Coronary artery (tissue), 2 donors: ENCODE results near the gene CHERP.

Experiments used
- DNase-seq: peaks from one replicate; pipeline ENCODE4 v3.0.0-alpha.2; 2017; ENCODE audit warnings: low spot score
- H3K27ac ChIP-seq, 2 donors: fragments of 200-600 bp; sonication (generic); one replicate each; pipeline ENCODE4 v1.5.1; 2016 to 2019
- H3K4me3 ChIP-seq: fragments of 200-600 bp; sonication (generic); 2 replicates; pipeline ENCODE4 v1.5.1; 2016; ENCODE audit warnings: mild to moderate bottlenecking, moderate library complexity
- TF ChIP-seq, protein P1 (sequence below): fragments of 200-600 bp; sonication (generic); IDR thresholded peaks from one replicate; pipeline ENCODE4 v1.5.1; 2019; ENCODE audit warnings: antibody characterized with exemption

The CHERP gene

DNA sequence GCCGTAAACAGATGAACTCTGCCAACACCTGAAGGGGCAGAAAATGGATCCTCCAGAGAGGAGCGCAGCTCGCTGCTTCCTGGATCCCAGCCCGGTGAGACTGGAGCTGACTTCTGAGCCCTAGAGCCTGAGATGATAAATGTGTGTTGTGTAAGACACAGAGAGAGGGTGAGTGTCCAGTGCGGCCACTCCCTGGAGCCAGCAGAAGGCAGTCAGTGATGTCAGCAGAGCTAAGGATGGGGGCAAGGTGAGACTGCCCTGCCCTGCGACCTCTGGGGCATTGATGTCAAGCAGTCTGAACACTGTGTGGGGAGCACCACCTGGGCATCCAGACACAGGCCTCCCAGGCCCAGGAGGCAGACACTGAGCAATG is 39.7 kb upstream of the CHERP start:
- DNase-seq, result no peak

DNA sequence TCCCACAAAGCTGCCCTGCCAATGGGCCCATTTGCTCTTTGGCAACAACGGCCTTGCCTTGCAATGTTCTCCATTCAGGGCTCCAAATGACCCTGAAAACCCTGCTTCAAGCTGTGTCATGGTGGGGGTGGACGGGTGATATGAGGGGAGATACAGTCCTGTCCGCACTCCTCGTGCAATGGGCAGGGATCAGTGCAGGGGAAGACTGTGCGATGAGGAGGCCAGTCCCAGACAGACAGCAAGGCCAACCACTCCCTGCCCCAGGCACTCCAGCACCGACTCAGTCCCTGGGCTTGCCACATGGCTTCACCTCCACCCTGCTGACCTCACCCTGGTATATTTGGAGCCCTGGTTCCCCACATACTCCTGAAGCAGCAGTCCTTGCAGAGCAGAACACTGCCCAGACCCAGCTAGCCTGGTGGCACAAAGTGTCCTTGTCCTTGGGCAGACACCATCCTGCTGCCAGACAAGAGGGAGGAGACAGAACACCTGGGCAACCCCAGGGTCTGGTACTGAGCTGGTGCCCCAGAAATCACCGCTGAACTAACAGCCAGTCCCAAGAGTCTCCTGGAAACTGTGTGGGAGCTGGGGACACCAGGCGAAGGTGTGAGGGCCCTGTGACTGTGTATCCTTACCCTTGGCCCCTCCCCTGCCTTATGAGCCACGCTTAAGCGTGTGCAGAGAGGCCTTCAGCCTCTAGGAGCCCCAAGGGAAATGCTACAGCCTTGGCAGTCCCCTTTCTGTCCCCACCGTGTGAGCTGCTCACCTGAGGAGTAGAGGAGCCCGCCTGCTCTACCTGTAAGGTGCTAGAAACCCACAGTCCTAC is 39.1 kb upstream of the CHERP start:
- Histone ChIP-seq H3K27ac (peak overlapping the region in 1 of 2 donors; percentile 29), H3K4me3 (no peak overlapping the region)
- no peak for DNase-seq
- TF ChIP-seq, protein P1, sequence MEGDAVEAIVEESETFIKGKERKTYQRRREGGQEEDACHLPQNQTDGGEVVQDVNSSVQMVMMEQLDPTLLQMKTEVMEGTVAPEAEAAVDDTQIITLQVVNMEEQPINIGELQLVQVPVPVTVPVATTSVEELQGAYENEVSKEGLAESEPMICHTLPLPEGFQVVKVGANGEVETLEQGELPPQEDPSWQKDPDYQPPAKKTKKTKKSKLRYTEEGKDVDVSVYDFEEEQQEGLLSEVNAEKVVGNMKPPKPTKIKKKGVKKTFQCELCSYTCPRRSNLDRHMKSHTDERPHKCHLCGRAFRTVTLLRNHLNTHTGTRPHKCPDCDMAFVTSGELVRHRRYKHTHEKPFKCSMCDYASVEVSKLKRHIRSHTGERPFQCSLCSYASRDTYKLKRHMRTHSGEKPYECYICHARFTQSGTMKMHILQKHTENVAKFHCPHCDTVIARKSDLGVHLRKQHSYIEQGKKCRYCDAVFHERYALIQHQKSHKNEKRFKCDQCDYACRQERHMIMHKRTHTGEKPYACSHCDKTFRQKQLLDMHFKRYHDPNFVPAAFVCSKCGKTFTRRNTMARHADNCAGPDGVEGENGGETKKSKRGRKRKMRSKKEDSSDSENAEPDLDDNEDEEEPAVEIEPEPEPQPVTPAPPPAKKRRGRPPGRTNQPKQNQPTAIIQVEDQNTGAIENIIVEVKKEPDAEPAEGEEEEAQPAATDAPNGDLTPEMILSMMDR, result no peak

More for the DNA sequence above, 39.7 kb upstream of the CHERP start:
- TF ChIP-seq, protein P1, result no peak
- H3K4me3 ChIP-seq, result no peak overlapping the region
- peak overlapping the region in 1 of 2 donors; percentile 2 for H3K27ac ChIP-seq

DNA sequence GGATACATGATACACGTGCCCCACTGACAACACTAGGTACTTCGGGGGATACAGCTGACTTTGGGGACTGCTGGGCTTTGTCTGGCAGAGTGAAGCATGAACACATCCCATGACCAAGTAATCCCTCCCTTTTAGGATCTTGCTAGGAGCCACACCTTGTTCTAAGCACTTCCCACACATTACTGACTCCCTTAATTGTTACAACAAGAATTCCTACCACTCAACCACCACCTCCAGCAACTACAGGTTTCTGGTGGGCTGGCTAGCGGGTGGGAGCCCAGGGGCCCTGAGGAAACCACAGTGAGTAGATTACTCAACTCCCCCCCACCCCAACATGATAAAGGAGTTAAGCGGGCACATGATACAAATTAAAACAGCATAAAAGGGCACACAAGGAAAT is 37.1 kb upstream of the CHERP start:
- no peak overlapping the region for H3K4me3 ChIP-seq
- DNase-seq, result no peak
- TF ChIP-seq, protein P1, result no peak
- no peak overlapping the region for H3K27ac ChIP-seq

DNA sequence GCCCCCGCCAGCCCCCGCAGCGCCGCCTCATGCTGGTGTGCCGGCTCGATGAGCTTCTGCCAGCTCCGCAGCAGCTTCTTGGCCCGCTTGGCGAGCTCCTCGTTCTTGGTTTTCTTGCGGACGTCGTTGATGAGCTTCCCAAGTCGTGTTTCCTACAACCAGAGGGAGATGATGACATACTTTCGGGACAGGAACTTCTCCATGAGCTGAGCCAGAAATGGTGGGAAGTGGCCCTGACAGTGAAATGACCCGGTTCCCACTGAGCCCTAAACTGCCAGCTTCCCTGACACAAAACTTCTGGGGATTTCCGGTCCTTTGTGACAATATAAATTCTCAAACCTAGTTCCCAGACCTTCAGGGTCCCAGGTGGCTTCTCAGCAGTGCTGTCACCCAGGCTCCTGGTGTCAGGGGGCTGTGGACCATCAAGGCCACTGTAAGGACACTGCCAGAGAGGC is 35.3 kb upstream of the CHERP start:
- Histone ChIP-seq H3K27ac (no peak overlapping the region), H3K4me3 (no peak overlapping the region)
- TF ChIP-seq, protein P1, result no peak
- DNase-seq, result no peak

DNA sequence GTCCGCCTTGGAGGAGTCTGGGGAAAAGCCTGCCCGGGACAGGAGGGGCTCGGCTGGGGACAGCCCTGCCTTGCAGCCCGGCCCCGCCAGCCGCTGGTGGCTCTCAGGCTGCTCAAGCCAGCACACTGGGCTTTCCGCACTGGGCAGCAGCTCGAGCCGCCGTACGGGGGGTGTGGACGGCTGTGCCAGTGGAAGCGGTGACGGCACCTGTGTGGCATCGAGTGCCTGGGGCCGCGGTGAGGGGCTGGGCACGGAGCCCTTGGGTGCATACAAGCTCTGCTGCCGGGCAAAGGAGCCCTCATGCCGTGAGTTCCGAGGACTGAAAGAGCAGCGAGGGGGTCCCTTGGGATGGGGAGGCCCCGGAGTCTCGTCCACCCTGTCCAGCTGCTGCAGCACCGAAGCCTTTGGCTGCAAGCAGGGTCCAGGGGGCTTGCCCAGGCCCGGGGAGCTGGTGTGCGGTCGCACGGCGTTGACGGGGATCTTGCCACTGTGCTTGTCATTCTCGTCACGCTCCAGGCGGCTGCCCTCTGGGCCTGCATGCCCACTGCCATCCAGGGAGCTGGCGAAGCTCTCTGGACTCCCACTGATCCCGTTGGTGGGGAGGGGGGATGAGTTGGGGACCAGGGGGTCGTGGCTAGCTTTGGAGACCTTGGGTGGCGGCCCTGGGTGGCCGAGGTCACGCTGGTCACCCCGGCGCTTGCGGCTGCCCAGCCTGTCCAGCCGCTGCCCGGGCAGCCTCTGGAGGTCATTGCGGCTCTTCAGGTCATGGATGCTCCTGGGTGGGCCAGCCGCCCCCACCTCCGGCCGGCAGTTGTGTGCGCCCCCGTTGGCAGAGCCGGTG is 34.7 kb upstream of the CHERP start:
- DNase-seq, result no peak
- no peak overlapping the region for H3K4me3 ChIP-seq
- TF ChIP-seq, protein P1, result no peak
- no peak overlapping the region for H3K27ac ChIP-seq

DNA sequence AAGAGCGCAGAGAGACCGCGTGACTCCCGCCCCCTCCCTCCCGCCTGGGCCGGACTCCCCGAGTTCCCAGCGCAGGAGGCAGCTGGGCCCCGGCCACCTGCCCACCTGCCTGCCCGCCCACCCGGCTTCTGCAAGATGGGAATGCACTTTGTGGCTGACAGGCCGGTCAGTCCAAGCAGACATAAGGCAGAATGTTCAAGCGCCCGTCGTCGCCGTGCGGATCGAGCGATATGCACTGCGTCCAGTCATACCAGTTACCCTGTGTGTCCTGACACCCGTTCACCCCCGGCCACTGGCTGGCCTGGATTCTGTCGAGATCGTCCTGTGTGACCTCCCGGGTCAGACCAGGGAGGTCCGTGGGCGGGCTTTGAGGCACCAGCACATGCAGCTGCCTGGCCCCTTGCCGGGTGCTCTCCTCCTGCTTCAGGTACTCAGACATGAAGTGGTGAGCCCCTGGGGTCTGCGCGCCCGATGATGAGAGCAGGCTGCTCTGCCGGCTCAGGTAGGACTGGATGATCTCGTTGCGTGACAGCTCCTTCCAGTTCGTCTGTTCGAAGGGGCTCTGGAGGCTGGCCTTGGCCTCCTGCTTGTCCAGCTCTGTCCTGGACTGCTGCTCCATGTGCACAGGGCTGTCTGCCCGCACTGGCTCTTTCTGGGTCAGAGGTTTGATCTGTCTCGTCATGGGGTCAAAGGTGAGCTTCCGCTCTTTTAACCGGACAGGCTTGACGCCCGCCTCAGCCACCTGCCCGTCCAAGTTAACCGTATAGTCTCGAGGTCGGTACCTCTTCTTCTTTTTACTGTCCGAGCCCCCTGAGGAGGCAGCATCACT is 33.8 kb upstream of the CHERP start:
- Histone ChIP-seq H3K27ac (no peak overlapping the region), H3K4me3 (no peak overlapping the region)
- TF ChIP-seq, protein P1, result no peak
- DNase-seq, result no peak
